GM21447 (cell line): ENCODE measurements around the gene ASPSCR1.

Experiments
- ATAC-seq: cut with Tn5 transposase; IDR thresholded peaks from one replicate; pipeline ENCODE4 v1.9.1; 2021; ENCODE audit not compliant: unreplicated experiment

ASPSCR1 gene

GRCh38 chr17:81998691-81999438 lies 21.4 kb downstream of the ASPSCR1 start:
- no peak for ATAC-seq

DNA sequence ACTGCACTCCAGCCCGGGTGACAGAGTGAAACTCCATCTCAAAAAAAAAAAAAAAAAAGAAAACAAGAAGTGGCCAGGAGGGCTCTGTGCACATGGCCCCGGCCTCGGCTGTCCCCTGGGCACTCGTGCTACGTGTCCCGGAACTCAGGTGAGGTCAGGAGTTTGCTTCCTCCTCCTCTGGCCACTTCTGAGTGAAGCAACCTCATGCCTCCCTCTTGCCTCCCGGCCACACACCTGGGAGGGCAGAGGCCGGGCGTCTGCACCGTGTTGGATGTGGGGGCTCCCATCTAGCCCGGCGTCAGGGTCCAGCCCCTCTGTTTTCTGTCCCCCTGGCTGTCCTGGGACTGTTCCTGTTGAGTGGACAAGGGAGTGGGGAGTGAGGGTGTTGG lies 22.2 kb downstream of the ASPSCR1 start:
- ATAC-seq = no peak

DNA sequence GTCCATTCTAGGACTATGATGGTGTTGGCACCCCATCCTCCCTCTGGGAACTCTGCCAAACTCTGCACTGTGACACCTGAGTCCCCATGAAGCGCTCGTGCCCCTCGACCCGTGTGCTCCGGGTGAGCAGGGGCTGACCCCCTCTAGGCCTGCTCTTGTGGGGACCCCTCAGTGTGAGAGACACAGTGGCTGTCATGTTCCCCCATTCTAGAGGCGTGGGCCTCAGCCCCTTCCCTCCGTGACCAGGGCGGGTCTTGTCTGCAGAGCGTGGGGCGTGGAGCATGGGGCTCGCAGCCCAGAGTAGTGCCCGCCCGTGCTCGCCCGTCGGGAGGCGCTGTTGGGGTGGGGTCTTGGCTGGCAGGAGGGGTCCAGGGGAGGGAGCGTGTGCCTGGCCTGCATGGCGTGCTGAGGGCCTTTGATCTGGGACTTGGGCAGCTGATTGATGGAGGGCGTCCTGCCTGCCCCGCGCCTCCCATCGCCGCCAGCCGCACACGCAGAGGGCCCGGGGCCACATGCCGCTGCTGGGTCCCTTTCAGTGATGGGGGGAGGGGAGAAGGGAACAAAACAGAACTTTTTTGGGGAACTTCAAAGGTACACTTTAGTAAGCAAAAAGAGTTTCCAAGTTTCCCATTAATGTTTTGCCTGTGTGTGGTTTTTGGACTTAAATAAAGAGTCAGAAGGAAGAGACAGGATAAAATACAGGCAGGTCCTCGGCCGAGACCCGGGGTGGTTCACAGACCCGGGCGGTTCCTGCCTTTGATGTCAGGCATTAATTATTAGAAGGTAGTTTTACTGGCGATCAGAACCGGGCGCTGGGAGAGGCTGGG lies 22.8 kb downstream of the ASPSCR1 start:
- ATAC-seq = no peak

- ATAC-seq = no peak
Measured at GRCh38 chr17:82000803-82001570, 23.6 kb downstream of the ASPSCR1 start.

DNA sequence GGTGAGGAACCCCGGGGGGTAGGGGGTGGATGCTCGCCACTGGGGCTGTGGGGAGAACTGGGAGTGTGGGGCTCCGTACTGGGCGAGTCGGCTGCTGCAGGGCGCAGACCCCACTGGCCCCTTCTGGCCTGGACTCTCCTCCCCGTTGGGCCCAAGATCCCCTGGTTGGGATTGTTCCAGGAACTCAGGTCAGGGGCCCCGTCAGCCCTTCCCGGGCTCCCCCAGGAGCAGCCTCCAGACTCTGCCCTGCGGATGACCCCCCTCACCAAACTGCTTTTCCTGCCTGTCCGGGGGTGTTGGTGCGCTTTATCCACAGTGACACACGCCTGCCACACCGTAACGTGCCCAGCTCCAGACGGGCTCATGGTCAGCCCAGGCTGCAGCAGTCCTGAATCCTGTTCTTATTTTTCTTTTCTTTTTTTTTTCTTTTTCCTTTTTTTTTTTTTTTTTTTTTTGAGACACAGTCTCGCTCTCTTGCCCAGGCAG lies 24.2 kb downstream of the ASPSCR1 start:
- no peak for ATAC-seq

- ATAC-seq = no peak
Measured at GRCh38 chr17:82003411-82004381, 26.3 kb downstream of the ASPSCR1 start.

- ATAC-seq = no peak
Measured at GRCh38 chr17:82004517-82005455, 27.4 kb downstream of the ASPSCR1 start.

GRCh38 chr17:82005701-82006348 lies 28.4 kb downstream of the ASPSCR1 start:
- ATAC-seq = no peak

- ATAC-seq = no peak
Measured at GRCh38 chr17:82006468-82007227, 29.2 kb downstream of the ASPSCR1 start.

GRCh38 chr17:82007228-82007494 lies 29.7 kb downstream of the ASPSCR1 start:
- ATAC-seq = no peak

- no peak for ATAC-seq
Measured at GRCh38 chr17:82007495-82008257, 30.2 kb downstream of the ASPSCR1 start.

DNA sequence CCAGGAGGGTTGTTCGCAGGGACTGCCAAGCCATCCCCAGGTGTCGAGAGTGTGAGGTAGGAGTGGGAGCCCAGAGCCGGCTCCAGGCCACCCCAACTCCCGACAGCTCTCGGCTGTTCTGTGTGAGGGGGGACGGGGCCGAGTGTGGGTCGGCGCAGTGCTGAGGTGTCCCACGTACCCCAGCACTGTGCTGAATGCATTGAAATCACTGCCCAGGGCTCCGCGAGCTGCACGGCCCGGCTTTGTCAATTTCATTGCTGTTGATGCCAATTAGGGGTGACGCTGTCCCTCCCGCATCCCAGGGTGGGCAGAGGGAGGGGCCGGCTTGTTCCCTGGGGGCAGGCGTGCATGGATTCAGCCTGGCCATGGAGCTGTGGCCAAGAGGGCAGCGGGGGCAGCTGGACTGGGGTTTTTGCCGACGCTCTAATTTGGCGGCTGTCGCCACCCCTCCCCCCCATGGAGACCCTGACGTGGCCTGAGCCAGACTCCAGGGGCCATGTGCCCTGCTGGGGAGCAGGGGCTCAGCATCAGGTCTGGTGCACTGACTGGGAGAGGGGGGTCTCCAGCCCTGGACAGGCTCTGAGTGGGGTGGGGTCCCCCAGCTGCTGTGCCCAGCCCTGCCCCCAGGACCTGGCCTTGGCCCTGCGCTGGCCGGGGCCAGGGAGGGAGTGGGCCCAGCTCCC lies 31.0 kb downstream of the ASPSCR1 start:
- no peak for ATAC-seq

DNA sequence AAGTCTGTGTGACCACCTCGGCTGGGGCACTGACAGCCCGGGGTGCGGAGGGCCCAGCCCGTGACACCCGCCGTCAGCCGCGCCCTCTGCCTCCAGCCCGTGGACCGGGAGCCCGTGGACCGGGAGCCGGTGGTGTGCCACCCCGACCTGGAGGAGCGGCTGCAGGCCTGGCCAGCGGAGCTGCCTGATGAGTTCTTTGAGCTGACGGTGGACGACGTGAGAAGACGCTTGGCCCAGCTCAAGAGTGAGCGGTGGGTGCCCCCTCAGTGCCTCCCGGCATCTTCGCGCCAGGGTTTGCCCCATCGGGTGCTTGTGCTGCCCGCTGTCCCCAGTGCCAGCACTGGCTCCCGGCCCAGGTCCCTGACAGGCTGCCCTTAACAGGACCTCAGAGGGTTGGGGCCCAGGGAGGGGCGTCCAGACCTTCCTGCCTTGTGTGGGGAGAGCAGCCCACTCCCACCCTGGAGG lies 31.5 kb downstream of the ASPSCR1 start:
- no peak for ATAC-seq

GRCh38 chr17:82009413-82009812 lies 32.0 kb downstream of the ASPSCR1 start:
- ATAC-seq = no peak

DNA sequence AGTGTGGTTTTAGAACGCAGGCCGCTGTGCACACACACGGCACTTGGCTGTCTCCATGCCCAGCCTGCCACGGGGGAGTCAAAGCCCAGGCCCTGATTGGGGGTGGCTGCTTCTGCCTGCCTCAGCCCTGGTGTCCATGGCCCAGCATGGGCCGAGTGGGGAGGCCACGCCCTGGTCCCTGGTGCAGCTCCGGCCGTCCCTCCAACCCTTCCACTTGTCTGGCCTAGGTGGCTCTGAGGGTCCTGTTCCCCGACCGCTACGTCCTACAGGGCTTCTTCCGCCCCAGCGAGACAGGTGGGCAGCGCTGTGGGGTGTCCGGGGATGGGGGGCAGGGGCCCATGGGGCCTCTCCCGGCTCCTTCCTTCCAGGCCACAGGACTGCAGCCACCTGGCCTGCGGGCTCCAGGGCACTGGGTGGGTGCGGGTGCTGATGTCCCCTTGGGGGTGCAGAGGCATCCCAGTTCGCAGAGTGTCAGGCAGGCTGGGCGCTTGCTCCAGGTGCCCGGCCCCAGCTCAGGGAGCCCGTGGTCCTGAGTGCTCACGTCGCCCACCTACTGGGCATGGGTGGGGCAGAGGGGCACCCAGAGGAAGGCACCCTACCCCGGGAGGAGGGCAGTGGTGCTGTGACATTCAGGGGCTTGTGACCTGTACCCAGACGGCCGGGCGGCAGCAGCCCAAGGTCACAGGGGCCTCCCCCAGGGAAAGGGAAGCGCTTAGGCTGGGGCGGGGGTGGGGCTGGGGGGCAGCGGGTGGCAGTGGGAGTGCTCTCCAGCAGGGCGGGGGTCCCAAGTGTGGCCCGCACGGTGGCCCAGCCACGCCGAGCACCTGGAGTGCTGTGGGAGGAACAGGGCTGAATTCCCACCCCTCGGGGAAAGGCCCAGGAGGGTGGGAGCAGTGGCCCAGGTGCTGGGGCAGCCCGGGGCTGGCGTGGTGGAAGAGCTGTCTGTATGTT lies 33.4 kb downstream of the ASPSCR1 start:
- no peak for ATAC-seq
